GM19324 (cell line): ENCODE measurements around the gene EXOC4.

ENCODE experiments used
- ATAC-seq: cut with Tn5 transposase; IDR thresholded peaks from one replicate; pipeline ENCODE4 v1.9.1; 2021; ENCODE audit warnings: mild to moderate bottlenecking, moderate library complexity; ENCODE audit not compliant: unreplicated experiment, low FRiP score

Gene EXOC4

GRCh38 chr7:133937786-133938185 lies 684.9 kb downstream of the EXOC4 start:
- ATAC-seq, result no peak

GRCh38 chr7:133940368-133940767 lies 687.5 kb downstream of the EXOC4 start:
- ATAC-seq, result no peak

DNA sequence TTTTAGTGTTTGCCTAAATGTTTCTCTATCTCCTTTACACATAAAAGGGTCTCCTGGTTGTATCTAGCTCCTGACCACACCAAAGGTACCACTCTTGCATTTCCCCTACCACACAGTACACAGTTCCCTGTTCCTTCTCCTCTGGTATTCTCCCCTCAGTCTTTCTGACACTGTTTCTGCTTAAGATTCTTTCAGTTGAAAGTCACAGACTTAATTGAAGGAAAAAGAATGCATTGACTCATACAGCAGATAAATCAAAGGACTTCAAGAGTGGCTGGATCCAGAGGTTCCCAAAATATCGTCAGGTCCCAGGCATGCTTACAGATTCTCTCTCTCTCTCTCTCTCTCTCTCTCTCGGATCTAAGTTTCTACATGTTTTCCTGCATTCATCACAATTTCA lies 688.6 kb downstream of the EXOC4 start:
- no peak for ATAC-seq

DNA sequence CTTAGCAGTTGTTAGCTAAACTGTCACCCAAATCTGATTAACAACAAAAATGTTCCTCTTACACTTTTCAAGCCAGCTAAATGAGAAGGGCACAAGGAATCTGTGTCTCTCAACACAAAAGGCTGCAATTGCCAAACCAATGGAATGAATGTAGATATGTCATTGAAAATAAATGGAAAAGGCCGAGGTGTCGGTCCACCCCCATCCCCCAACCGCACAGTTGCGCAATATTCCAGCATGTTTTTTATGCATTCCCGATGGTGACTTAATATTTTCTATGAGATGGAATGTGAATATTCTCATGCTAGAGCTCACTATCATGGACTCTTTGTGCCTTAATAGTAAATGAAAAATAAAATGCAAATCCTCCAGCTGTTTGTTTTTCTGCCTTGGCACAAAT lies 692.6 kb downstream of the EXOC4 start:
- ATAC-seq, result no peak

- ATAC-seq, result no peak
These were observed 694.8 kb downstream of the EXOC4 start for GRCh38 chr7:133947458-133948254.

DNA sequence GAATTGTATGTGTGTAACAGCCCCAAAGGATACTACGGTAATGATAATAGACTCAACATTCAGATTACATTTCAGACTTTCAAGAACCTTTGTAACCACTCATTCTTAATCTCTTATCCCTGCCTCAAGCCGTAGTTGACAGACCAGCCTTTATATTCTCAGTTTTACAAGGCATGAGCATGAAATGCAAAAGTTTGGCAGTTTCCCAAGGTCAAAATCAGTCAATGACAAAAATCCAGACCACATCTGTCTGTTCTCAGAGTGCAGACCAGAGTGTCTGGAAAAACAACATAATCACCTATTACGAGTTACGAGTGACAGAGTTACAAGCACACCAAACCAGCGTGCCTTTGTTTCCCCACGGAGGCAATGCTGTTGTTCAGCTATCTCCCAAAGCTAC lies 695.7 kb downstream of the EXOC4 start:
- no peak for ATAC-seq

DNA sequence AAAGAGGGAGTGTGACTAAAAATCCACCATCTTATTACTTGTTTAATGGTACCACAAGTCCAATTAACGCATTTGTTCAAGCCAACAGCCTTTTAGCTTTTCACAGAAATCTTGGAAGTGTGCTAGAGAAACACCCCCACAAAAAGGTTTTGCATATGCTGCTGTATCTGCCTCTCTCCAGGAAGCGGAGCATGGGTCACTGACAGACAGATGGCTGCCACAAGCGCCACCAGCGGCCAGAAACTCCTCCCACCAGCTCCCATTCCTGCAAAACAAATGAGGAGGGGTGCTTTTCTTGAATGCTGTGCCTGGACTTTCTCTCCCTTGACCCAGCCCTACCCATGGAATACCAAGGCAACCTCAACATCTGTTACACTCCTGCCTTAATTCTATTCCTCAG lies 698.0 kb downstream of the EXOC4 start:
- ATAC-seq, result no peak

DNA sequence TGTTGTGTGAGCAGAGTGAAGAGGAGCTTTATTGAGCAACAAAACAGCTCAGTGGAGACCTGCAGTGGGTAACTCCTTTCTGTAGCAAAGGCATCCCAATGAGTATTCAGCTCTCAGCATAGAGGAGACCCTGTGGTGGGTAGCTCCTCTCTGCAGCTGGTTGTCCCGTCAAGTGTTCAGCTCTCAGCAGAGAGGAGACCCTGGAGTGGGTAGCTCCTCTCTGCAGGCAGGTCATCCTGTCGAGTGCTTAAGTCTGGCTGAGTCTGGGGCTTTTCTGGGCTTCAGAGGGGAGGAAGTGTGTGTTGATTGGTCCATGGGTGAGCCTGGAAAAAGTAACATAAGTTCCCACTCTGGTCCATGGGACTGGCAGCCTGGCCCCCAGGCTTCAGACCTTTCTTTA lies 702.3 kb downstream of the EXOC4 start:
- no peak for ATAC-seq

GRCh38 chr7:133957845-133958244 lies 705.0 kb downstream of the EXOC4 start:
- ATAC-seq, result no peak

DNA sequence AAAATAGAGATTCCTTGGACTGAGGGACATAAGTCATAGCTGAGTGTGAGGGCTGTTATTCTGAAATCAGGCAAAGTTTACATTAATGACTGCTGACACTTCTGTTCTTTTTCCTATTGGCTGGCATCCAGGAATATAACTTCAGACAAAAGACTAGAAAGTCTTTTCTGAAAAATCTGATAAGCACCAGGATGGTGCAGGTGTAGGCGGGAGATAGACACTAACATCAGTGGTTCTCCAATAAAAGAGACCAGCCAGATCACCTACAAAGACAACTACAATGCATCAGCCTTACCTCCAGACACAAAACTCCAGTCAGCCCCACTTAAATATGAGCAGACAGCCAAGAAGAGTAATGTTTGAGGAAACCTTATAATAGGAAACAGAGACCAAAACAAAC lies 705.9 kb downstream of the EXOC4 start:
- no peak for ATAC-seq

DNA sequence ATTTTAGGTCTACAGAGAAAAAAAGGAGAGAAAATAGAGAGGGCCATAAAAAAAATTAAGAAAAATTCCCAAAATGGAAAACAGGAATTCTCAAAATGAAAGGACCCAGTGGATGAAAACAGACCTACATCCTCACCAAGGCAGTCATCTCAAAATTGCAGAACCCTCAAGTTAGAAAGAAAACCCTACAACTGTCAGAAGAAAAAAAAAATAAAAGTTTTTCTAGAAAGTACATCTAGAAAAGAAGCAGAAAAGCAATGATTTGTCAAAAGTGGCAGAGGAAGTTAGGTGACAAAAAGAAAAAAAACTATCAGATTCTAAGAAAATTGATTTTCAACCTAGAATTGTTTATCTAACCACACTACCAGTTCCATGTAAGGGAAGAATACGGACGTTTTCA lies 706.6 kb downstream of the EXOC4 start:
- no peak for ATAC-seq

GRCh38 chr7:133961724-133962123 lies 708.8 kb downstream of the EXOC4 start:
- ATAC-seq, result no peak

DNA sequence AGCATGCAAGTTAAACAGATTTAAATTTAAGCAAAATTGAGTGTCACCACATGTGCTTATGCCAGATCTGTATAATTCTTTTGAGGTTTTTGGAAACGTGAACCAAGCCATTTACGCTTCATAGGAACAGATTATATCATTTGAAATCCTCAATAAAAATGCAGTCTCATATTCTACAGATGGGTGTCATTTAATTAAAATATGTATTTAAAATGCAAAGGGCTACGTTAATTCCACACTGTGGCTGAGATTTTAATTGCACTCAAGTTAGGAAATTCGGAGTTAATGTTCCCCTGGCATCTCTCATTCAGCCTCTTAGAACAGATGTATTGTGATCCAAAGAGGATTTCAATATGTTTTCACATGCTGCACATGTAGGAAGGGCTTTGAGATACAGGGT lies 709.8 kb downstream of the EXOC4 start:
- ATAC-seq, result no peak

- no peak for ATAC-seq
These were observed 710.8 kb downstream of the EXOC4 start for GRCh38 chr7:133963629-133964028.

DNA sequence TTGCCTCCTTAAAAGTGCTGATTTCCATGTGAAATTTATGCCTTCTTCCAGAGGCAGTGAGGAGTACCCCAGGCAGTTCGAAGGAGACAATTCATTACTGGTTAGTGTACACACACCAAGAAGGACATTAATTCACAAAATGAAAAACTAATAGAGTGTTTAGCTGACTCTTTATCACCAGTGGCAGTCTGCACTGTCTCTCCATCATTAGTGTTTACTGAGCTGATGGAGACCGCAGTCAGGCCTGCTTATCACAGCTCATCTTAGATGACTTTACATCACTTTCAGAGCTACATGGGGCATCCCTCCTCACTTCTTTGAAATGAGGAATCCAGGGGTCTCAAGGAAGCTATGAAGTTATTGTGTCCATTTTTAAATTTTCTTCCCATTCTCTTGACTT lies 718.7 kb downstream of the EXOC4 start:
- ATAC-seq, result no peak

GRCh38 chr7:133973710-133974109 lies 720.8 kb downstream of the EXOC4 start:
- no peak for ATAC-seq

GRCh38 chr7:133975130-133975529 lies 722.3 kb downstream of the EXOC4 start:
- ATAC-seq, result no peak

DNA sequence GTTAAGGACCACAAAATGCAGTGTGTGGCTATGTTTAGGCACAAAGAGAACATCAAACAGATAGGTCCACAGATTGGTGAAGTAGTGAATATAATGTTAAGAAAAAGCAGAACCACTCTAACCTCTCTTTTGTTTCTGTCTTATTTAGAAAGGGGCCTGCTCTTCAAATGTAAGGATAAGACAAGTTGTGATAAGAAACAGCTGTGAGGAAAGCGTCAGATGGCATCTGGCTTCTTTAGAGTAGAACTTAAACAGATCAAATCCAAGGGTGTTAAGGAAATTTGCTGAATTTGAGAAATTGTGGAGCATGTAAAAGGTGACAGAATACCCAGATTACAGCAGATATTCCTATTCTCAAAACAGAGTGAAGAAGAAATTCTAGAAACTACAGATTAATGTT lies 723.3 kb downstream of the EXOC4 start:
- ATAC-seq, result no peak

GRCh38 chr7:133977409-133978274 lies 724.8 kb downstream of the EXOC4 start:
- ATAC-seq, result no peak

GRCh38 chr7:133978502-133979295 lies 725.8 kb downstream of the EXOC4 start:
- no peak for ATAC-seq

GRCh38 chr7:133980804-133981203 lies 727.9 kb downstream of the EXOC4 start:
- no peak for ATAC-seq
